ENCODE results near the gene KHDRBS1.

DNA sequence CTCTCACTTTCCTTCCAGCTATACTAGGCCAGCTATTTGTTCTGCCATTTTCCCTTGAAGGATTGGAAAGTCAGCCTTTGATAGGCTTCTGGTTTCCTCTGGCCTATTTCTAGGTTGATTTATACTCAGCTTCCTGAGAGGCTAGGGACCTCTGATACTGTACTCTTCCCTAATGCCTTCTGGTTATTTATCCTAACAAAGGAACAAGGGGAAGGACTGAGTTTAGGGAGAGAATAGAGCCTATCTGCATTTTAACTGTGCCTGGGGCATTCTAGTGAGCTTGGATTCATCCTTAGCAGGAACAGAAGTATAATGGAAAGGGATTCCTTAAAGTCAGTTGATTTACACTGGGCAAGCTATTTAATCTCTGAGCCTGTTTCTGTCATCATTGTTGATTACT lies 47.2 kb downstream of the KHDRBS1 start:
- TF ChIP-seq, protein P1, sequence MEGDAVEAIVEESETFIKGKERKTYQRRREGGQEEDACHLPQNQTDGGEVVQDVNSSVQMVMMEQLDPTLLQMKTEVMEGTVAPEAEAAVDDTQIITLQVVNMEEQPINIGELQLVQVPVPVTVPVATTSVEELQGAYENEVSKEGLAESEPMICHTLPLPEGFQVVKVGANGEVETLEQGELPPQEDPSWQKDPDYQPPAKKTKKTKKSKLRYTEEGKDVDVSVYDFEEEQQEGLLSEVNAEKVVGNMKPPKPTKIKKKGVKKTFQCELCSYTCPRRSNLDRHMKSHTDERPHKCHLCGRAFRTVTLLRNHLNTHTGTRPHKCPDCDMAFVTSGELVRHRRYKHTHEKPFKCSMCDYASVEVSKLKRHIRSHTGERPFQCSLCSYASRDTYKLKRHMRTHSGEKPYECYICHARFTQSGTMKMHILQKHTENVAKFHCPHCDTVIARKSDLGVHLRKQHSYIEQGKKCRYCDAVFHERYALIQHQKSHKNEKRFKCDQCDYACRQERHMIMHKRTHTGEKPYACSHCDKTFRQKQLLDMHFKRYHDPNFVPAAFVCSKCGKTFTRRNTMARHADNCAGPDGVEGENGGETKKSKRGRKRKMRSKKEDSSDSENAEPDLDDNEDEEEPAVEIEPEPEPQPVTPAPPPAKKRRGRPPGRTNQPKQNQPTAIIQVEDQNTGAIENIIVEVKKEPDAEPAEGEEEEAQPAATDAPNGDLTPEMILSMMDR (conservative IDR thresholded peaks at IDR 0.05 in 1 of 2, IDR thresholded peaks at IDR 0.05 in 1 of 2; ENCODE audit: extremely low read depth in 1 of 2, insufficient read depth in 1 of 2, low read depth in 1 of 2, low read length in 2 of 2) = no peak
- TF ChIP-seq EZH2 (IDR thresholded peaks at IDR 0.05; ENCODE audit: borderline replicate concordance, low read length) = no peak
